ENCODE results near the gene FGGY.

The FGGY gene

GRCh38 chr1:59673573-59674450, 376.9 kb downstream of the FGGY start:
- no peaks in the 10 kb centered on the region for H3K36me3 ChIP-seq (ENCODE audit: control insufficient read depth in 2 of 2, insufficient read depth in 1 of 2, low read length in 2 of 2)
- POLR2A ChIA-PET = no interaction called here

GRCh38 chr1:59674595-59674994, 377.7 kb downstream of the FGGY start:
- Histone ChIP-seq H3K4me1 (ENCODE audit: control insufficient read depth, insufficient read depth, low read length) (peaks cover 10% of the 10 kb centered on the region; the same call in 1 of the 2 replicates), H3K27ac (ENCODE audit: extremely low read depth, low read depth, low read length) (no peak overlapping the region), H3K9me3 (ENCODE audit: control insufficient read depth, insufficient read depth, low read depth, low read length) (no peaks in the 10 kb centered on the region), H3K4me3 (ENCODE audit: low read depth, low read length) (no peak overlapping the region), H3K36me3 (ENCODE audit: control insufficient read depth in 2 of 2, insufficient read depth in 1 of 2, low read length in 2 of 2) (no peaks in the 10 kb centered on the region)
- no peak for TF ChIP-seq ZNF529 (tag by site-specific recombination; IDR thresholded peaks at IDR 0.05; ENCODE audit: insufficient replicate concordance)
- TF ChIP-seq ZNF292 (tag by site-specific recombination; IDR thresholded peaks at IDR 0.05; ENCODE audit: borderline replicate concordance, low read depth) = no peak
- TF ChIP-seq SETDB1 (IDR thresholded peaks at IDR 0.05; ENCODE audit: insufficient read length, low read length) = peak; percentile 43
- ChIA-PET CTCF (interaction anchor here (1.3 kb wide), 1 partner anchor 24 kb away, joined by 4 read pairs; no protein-coding TSS in a partner anchor), POLR2A (no interaction called here)

More at GRCh38 chr1:59673573-59674450, 376.9 kb downstream of the FGGY start:
- Histone ChIP-seq H3K9me3 (ENCODE audit: control insufficient read depth, insufficient read depth, low read depth, low read length) (no peaks in the 10 kb centered on the region), H3K4me1 (ENCODE audit: control insufficient read depth, insufficient read depth, low read length) (peaks cover 8% of the 10 kb centered on the region; the same call in 1 of the 2 replicates), H3K4me3 (ENCODE audit: low read depth, low read length) (no peak overlapping the region), H3K27ac (ENCODE audit: extremely low read depth, low read depth, low read length) (no peak overlapping the region)
- CTCF ChIA-PET = interaction anchor here (1.3 kb wide), 1 partner anchor 25 kb away, joined by 4 read pairs; no protein-coding TSS in a partner anchor
- peak; percentile 76 for TF ChIP-seq SP7 (tag by site-specific recombination; IDR thresholded peaks at IDR 0.05)
- no peak for TF ChIP-seq ZNF501 (tag by site-specific recombination; IDR thresholded peaks at IDR 0.05)

- Histone ChIP-seq H3K9me3 (ENCODE audit: control insufficient read depth, insufficient read depth, low read depth, low read length) (no peaks in the 10 kb centered on the region), H3K4me1 (ENCODE audit: control insufficient read depth, insufficient read depth, low read length) (peaks cover 10% of the 10 kb centered on the region; the same call in 1 of the 2 replicates), H3K36me3 (ENCODE audit: control insufficient read depth in 2 of 2, insufficient read depth in 1 of 2, low read length in 2 of 2) (no peaks in the 10 kb centered on the region), H3K4me3 (ENCODE audit: low read depth, low read length) (no peak overlapping the region), H3K27ac (ENCODE audit: extremely low read depth, low read depth, low read length) (no peak overlapping the region)
- CTCF ChIA-PET = interaction anchor here (0.9 kb wide), 1 partner anchor 14 kb away, joined by 3 read pairs; no protein-coding TSS in a partner anchor
- POLR2A ChIA-PET = interaction anchor here (1.8 kb wide), 1 partner anchor 892 kb away, joined by 4 read pairs; the partner anchor contains the start of gene JUN
- no peak for TF ChIP-seq KLF7 (tag by site-specific recombination; IDR thresholded peaks at IDR 0.05; ENCODE audit: borderline replicate concordance)
- no peak for TF ChIP-seq ZNF664 (tag by site-specific recombination; IDR thresholded peaks at IDR 0.05)
- no peak for TF ChIP-seq ZNF18 (tag by site-specific recombination; IDR thresholded peaks at IDR 0.05)
- no peak for TF ChIP-seq ZNF639 (tag by site-specific recombination; IDR thresholded peaks at IDR 0.05)
- TF ChIP-seq AEBP2 (tag by site-specific recombination; IDR thresholded peaks at IDR 0.05; ENCODE audit: borderline replicate concordance) = no peak
- no peak for TF ChIP-seq HOXD13 (CRISPR knock-in tag; IDR thresholded peaks at IDR 0.05; ENCODE audit: borderline replicate concordance)
- TF ChIP-seq ZFP41 (tag by site-specific recombination; IDR thresholded peaks at IDR 0.05; ENCODE audit: borderline replicate concordance) = no peak
- TF ChIP-seq ATF2 (tag by site-specific recombination; IDR thresholded peaks at IDR 0.05; ENCODE audit: low read depth) = no peak
- no peak for TF ChIP-seq CTCF (tag by site-specific recombination; IDR thresholded peaks at IDR 0.05)
- no peak for TF ChIP-seq ELK4 (IDR thresholded peaks at IDR 0.05; ENCODE audit: borderline replicate concordance, low read depth, low read length)
- no peak for TF ChIP-seq ZNF221 (tag by site-specific recombination; IDR thresholded peaks at IDR 0.05; ENCODE audit: borderline replicate concordance)
- TF ChIP-seq IKZF3 (tag by site-specific recombination; IDR thresholded peaks at IDR 0.05) = no peak
- TF ChIP-seq ZSCAN30 (tag by site-specific recombination; IDR thresholded peaks at IDR 0.05) = no peak
- no peak for TF ChIP-seq OSR2 (tag by site-specific recombination; IDR thresholded peaks at IDR 0.05)
- no peak for TF ChIP-seq ZNF10 (tag by site-specific recombination; IDR thresholded peaks at IDR 0.05)
Measured at GRCh38 chr1:59675936-59676335, 379.0 kb downstream of the FGGY start.

Measured in HEK293 (cell line).